ENCODE results near the gene ADI1.

The ADI1 gene

GRCh38 chr2:3483986-3484960, 35.1 kb downstream of the ADI1 start:
- Histone ChIP-seq H2AFZ (ENCODE audit: low read length) (no peak overlapping the region), H3K4me1 (ENCODE audit: low read length) (peaks cover 14% of the 10 kb centered on the region), H3K27ac (ENCODE audit: low read length) (no peak overlapping the region), H3K4me3 (ENCODE audit: low read length) (no peak overlapping the region), H3K9me3 (replicated peaks; ENCODE audit: insufficient read depth, low read length) (no peaks in the 10 kb centered on the region), H3F3A (ENCODE audit: insufficient read depth, low read length) (peaks cover 13% of the 10 kb centered on the region), H3K79me2 (ENCODE audit: low read length) (no peaks in the 10 kb centered on the region), H3K9me2 (replicated peaks; ENCODE audit: insufficient read depth, low read length) (no peaks in the 10 kb centered on the region), H3K27me3 (replicated peaks; ENCODE audit: insufficient read depth, low read length) (no peaks in the 10 kb centered on the region), H3K9ac (ENCODE audit: low read length) (no peak overlapping the region), H3K4me2 (ENCODE audit: low read depth, low read length) (no peak overlapping the region), H4K20me1 (ENCODE audit: insufficient read depth, low read length) (no peaks in the 10 kb centered on the region), H3K36me3 (replicated peaks; ENCODE audit: insufficient read depth, low read length) (no peaks in the 10 kb centered on the region)
- TF ChIP-seq CTCF (IDR thresholded peaks at IDR 0.05; ENCODE audit: low read length) (no peak), EZH2phosphoT487 (IDR thresholded peaks at IDR 0.05; ENCODE audit: low read length) (no peak), EZH2 (optimal IDR thresholded peaks at IDR 0.05; ENCODE audit: low read depth, low read length) (no peak)
- no peak for DNase-seq

GRCh38 chr2:3483227-3483985, 35.9 kb downstream of the ADI1 start:
- Histone ChIP-seq H3K36me3 (replicated peaks; ENCODE audit: insufficient read depth, low read length) (no peaks in the 10 kb centered on the region), H3K4me2 (ENCODE audit: low read depth, low read length) (no peak overlapping the region), H3K27me3 (replicated peaks; ENCODE audit: insufficient read depth, low read length) (no peaks in the 10 kb centered on the region), H3K27ac (ENCODE audit: low read length) (no peak overlapping the region), H2AFZ (ENCODE audit: low read length) (no peak overlapping the region), H3K79me2 (ENCODE audit: low read length) (no peaks in the 10 kb centered on the region), H4K20me1 (ENCODE audit: insufficient read depth, low read length) (no peaks in the 10 kb centered on the region), H3K9me3 (replicated peaks; ENCODE audit: insufficient read depth, low read length) (no peaks in the 10 kb centered on the region), H3K4me1 (ENCODE audit: low read length) (peaks cover 14% of the 10 kb centered on the region), H3K4me3 (ENCODE audit: low read length) (no peak overlapping the region), H3K9me2 (replicated peaks; ENCODE audit: insufficient read depth, low read length) (no peaks in the 10 kb centered on the region), H3K9ac (ENCODE audit: low read length) (no peak overlapping the region), H3F3A (ENCODE audit: insufficient read depth, low read length) (peaks cover 13% of the 10 kb centered on the region)
- TF ChIP-seq EZH2phosphoT487 (IDR thresholded peaks at IDR 0.05; ENCODE audit: low read length) (no peak), CTCF (IDR thresholded peaks at IDR 0.05; ENCODE audit: low read length) (no peak), EZH2 (optimal IDR thresholded peaks at IDR 0.05; ENCODE audit: low read depth, low read length) (no peak)
- DNase-seq: no peak

- Histone ChIP-seq H3K36me3 (replicated peaks; ENCODE audit: insufficient read depth, low read length) (no peaks in the 10 kb centered on the region), H3K4me1 (ENCODE audit: low read length) (peaks cover 14% of the 10 kb centered on the region), H3K9ac (ENCODE audit: low read length) (no peak overlapping the region), H3K79me2 (ENCODE audit: low read length) (no peaks in the 10 kb centered on the region), H4K20me1 (ENCODE audit: insufficient read depth, low read length) (no peaks in the 10 kb centered on the region), H3K9me3 (replicated peaks; ENCODE audit: insufficient read depth, low read length) (no peaks in the 10 kb centered on the region), H3K27ac (ENCODE audit: low read length) (no peak overlapping the region), H3K4me2 (ENCODE audit: low read depth, low read length) (no peak overlapping the region), H2AFZ (ENCODE audit: low read length) (no peak overlapping the region), H3K4me3 (ENCODE audit: low read length) (no peak overlapping the region), H3F3A (ENCODE audit: insufficient read depth, low read length) (peaks cover 13% of the 10 kb centered on the region), H3K9me2 (replicated peaks; ENCODE audit: insufficient read depth, low read length) (no peaks in the 10 kb centered on the region), H3K27me3 (replicated peaks; ENCODE audit: insufficient read depth, low read length) (no peaks in the 10 kb centered on the region)
- no peak for DNase-seq
- no peak for TF ChIP-seq CTCF (IDR thresholded peaks at IDR 0.05; ENCODE audit: low read length)
- TF ChIP-seq EZH2phosphoT487 (IDR thresholded peaks at IDR 0.05; ENCODE audit: low read length): no peak
- no peak for TF ChIP-seq EZH2 (optimal IDR thresholded peaks at IDR 0.05; ENCODE audit: low read depth, low read length)
These were observed 36.9 kb downstream of the ADI1 start for GRCh38 chr2:3482363-3482821.

Measured in MM.1S (cell line).